Measurements from ENCODE around the gene CBLB.

Gene CBLB

GRCh38 chr3:105865867-105866350, 2.9 kb downstream of the CBLB start:
- DNase-seq (ENCODE audit: low read depth): no peak
- H3K4me3 ChIP-seq (ENCODE audit: low read length): peak overlapping the region; percentile 89
- TF ChIP-seq CTCF (conservative IDR thresholded peaks at IDR 0.05; ENCODE audit: low read depth, low read length): no peak

GRCh38 chr3:105865016-105865623, 3.7 kb downstream of the CBLB start:
- no peak for TF ChIP-seq CTCF (conservative IDR thresholded peaks at IDR 0.05; ENCODE audit: low read depth, low read length)
- peak overlapping the region; percentile 4 for H3K4me3 ChIP-seq (ENCODE audit: low read length)
- no peak for DNase-seq (ENCODE audit: low read depth)

GRCh38 chr3:105864212-105864611, 4.6 kb downstream of the CBLB start:
- TF ChIP-seq CTCF (conservative IDR thresholded peaks at IDR 0.05; ENCODE audit: low read depth, low read length): no peak
- no peak for DNase-seq (ENCODE audit: low read depth)

GRCh38 chr3:105863608-105864007, 5.2 kb downstream of the CBLB start:
- H3K4me3 ChIP-seq (ENCODE audit: low read length): no peak overlapping the region
- TF ChIP-seq CTCF (conservative IDR thresholded peaks at IDR 0.05; ENCODE audit: low read depth, low read length): no peak
- no peak for DNase-seq (ENCODE audit: low read depth)

More at GRCh38 chr3:105864212-105864611, 4.6 kb downstream of the CBLB start:
- H3K4me3 ChIP-seq (ENCODE audit: low read length): no peak overlapping the region

GRCh38 chr3:105862217-105862616, 6.6 kb downstream of the CBLB start:
- H3K4me3 ChIP-seq (ENCODE audit: low read length): no peak overlapping the region
- TF ChIP-seq CTCF (conservative IDR thresholded peaks at IDR 0.05; ENCODE audit: low read depth, low read length): no peak
- DNase-seq (ENCODE audit: low read depth): no peak

- H3K4me3 ChIP-seq (ENCODE audit: low read length): no peak overlapping the region
- no peak for TF ChIP-seq CTCF (conservative IDR thresholded peaks at IDR 0.05; ENCODE audit: low read depth, low read length)
Measured at GRCh38 chr3:105860641-105861040, 8.2 kb downstream of the CBLB start.

GRCh38 chr3:105858017-105858416, 10.8 kb downstream of the CBLB start:
- peak; percentile 3 for TF ChIP-seq CTCF (conservative IDR thresholded peaks at IDR 0.05; ENCODE audit: low read depth, low read length)
- no peak overlapping the region for H3K4me3 ChIP-seq (ENCODE audit: low read length)
- DNase-seq (ENCODE audit: low read depth): no peak

More at GRCh38 chr3:105860641-105861040, 8.2 kb downstream of the CBLB start:
- DNase-seq (ENCODE audit: low read depth): no peak
